Fibroblast of the aortic adventitia (primary cell): Measurements from ENCODE around the gene AIFM2. TPM values are rescaled to one million over a fixed set of nuclear protein-coding genes. Genes with fewer than 3 reads are reported as not detected.

Source experiments
- DNase-seq: peaks from one replicate; pipeline ENCODE4 v3.0.0-alpha.2; 2010; ENCODE audit warnings: low read depth
- H3K4me3 ChIP-seq: 2 replicates; pipeline ENCODE4 v1.5.1; 2011; ENCODE audit warnings: low read depth, mild to moderate bottlenecking, control low read depth, low read length, moderate library complexity
- total RNA-seq: library from RNA; depleted of rRNA; stranded (reverse); fragments of >200 nt; gene quantifications from 2 replicates; pipeline ENCODE4 v1.2.3, GENCODE V29; 2012; ENCODE audit warnings: low replicate concordance
- TF ChIP-seq, protein P1 (sequence below): IDR thresholded peaks from 2 replicates; pipeline ENCODE4 v1.5.1; 2011; ENCODE audit warnings: mild to moderate bottlenecking, low read length, control low read depth, inconsistent platforms; ENCODE audit not compliant: insufficient read depth

The AIFM2 gene
- total RNA-seq, 1 donor = 7.3 TPM

DNA sequence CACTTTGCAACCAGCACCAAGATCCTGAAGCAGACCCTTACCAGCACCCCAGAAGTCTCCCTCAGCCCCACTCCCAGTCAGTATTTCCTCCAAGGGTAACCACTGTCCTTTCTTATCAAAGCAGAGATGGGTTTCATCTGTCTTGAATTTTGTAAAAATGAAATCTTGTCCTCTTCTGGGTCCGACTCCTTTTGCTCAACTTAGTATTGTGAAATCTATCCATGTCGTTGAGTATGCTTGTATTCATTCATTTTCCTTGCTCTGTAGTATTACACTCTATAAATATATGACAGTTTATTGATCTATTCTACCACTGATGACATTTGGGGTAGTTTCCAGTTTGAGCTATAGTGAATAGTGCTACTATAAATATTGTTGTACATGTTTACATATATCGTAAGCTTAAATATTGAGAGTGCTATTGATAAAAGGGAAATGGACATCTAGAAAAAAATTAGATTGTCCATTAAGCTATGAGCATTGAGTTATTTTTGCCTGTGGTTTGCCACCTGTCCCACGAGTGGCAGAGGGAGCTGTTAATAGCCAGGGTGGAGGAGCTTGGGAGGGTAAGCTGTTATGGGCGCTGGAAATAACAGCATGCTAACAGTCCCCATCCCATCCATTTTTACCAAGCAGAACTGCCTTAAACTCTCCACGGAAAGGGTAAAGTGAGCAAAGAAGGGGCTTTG lies 36.5 kb downstream of the AIFM2 start:
- TF ChIP-seq, protein P1, sequence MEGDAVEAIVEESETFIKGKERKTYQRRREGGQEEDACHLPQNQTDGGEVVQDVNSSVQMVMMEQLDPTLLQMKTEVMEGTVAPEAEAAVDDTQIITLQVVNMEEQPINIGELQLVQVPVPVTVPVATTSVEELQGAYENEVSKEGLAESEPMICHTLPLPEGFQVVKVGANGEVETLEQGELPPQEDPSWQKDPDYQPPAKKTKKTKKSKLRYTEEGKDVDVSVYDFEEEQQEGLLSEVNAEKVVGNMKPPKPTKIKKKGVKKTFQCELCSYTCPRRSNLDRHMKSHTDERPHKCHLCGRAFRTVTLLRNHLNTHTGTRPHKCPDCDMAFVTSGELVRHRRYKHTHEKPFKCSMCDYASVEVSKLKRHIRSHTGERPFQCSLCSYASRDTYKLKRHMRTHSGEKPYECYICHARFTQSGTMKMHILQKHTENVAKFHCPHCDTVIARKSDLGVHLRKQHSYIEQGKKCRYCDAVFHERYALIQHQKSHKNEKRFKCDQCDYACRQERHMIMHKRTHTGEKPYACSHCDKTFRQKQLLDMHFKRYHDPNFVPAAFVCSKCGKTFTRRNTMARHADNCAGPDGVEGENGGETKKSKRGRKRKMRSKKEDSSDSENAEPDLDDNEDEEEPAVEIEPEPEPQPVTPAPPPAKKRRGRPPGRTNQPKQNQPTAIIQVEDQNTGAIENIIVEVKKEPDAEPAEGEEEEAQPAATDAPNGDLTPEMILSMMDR = no peak
- no peak for DNase-seq
- no peak overlapping the region for H3K4me3 ChIP-seq

DNA sequence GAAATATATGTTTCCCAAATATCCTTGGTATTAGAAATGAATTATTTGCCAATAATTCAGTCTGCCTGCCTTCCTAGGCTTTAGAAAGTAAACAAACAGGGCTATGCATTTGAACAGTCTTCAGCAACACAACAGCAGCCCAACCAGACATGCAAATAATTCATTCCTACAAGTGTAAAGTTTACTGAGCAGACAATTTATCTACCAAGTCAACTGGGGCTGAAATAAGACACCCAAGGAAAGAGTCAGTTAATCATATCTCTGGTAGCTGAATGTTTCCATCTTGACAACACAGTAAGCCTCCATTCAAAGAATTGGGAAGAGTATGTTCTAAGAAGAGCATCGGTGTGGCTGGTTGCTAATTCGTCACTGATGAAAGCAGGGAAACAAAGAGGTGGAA lies 38.4 kb downstream of the AIFM2 start:
- no peak overlapping the region for H3K4me3 ChIP-seq
- DNase-seq = no peak
- TF ChIP-seq, protein P1 = no peak

DNA sequence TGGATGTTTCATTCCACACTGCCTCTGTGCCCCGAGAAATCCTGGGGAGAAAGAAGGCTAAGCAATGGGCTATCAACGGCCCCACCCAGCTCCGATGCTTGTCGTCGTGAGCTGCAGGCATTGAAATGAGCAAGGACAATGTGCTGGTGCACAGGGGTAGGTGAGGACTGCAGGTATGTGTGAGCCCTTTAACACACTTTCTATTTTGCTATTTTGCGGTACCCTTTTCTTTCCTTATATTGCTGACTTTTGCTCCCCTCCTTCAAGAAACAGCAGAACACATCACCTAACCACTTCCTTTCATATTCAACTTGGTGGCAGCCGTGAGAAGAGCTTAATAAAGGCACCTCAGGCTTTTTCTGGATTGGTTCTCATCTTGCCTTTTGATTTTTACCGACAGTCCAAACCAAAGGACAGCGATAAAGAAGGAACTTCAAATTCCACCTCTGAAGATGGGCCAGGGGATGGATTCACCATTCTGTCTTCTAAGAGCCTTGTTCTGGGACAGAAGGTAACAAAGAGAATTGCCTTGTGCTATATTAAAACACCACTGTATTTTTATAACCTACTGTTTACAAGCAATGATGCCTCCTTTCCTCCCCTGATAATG lies 39.2 kb downstream of the AIFM2 start:
- H3K4me3 ChIP-seq = no peak overlapping the region
- DNase-seq = no peak
- TF ChIP-seq, protein P1 = no peak

DNA sequence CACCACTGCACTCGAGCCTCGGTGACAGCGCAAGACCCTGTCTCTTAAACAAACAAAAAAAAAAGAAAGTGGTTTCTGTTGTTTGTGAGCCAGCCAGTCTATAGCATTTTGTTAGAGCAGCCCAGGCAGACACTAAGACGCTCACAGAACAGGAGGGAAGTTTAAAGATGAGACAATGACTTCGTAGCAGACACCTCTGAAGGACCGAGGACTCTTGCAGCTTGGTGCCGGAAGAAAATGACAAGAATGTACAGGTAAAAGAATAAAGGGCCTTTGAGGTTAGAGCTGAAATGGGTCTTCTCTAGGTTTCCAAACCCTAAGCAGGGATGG lies 40.3 kb downstream of the AIFM2 start:
- DNase-seq = no peak
- TF ChIP-seq, protein P1 = no peak
- no peak overlapping the region for H3K4me3 ChIP-seq

DNA sequence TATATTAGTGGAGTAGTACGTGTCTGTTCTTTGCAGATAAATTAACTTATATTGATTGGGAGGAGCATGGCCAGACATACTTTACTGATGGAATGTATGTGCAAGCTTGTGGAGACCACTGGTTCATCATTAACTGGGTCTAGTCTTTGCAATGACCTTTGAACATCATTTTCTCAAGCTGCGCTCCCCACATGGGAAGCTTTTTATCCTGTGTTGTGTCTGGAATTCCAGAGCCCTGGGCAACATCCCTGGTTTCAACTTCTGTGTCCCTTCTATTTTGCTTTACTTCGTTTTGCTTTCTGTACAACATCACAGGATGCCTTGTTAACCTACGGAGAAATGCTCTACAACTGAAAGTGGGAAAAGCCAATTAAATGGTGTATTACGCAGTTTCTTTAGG lies 41.7 kb downstream of the AIFM2 start:
- TF ChIP-seq, protein P1 = no peak
- DNase-seq = no peak
- H3K4me3 ChIP-seq = no peak overlapping the region

DNA sequence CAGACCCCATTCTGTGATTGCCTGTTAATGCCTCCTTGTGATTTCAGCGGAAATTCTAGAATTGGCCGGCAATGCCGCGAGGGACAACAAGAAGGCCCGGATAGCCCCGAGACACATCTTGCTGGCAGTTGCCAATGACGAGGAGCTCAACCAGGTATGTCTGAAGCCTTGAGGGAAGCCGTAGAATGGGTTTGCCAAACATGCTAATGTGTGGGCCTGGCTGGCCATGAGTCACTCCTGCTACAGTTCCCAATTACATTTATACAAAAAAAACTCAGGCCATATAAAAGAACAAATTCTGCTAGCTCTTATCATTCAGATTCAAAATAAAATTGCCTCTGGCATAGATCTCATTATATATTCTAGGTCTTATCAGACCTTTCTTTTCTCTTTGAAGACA lies 42.6 kb downstream of the AIFM2 start:
- H3K4me3 ChIP-seq = no peak overlapping the region
- no peak for DNase-seq
- TF ChIP-seq, protein P1 = no peak

DNA sequence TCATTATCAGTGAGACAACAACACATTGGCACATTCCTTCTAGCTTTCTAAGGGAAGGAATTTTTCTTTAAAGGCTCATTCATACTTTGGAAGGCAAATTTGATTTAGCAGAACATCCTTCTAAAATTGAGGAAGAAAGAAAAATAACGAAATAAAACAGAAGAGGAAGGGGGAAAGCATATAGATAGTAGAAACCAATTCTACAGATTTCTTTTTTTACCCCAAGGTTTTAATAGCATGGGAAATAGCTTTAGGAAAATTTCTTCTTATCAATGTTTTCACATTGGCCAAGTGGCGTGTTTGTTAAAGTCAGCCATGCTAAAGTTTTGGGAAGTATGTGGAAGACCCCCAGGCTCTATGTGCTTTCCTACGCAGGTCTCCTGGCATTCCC lies 44.3 kb downstream of the AIFM2 start:
- TF ChIP-seq, protein P1 = no peak
- no peak for DNase-seq
- no peak overlapping the region for H3K4me3 ChIP-seq
